ENCODE measurements around the gene UST. TPM values are rescaled to one million over a fixed set of nuclear protein-coding genes. Genes with fewer than 3 reads are reported as not detected.

Gene UST
- total and polyA plus RNA-seq, 2 of the 8 experiments (the other 6 are each of a cell fraction or from before 2014, with no cell fraction given): 13.5 to 34.5 TPM

DNA sequence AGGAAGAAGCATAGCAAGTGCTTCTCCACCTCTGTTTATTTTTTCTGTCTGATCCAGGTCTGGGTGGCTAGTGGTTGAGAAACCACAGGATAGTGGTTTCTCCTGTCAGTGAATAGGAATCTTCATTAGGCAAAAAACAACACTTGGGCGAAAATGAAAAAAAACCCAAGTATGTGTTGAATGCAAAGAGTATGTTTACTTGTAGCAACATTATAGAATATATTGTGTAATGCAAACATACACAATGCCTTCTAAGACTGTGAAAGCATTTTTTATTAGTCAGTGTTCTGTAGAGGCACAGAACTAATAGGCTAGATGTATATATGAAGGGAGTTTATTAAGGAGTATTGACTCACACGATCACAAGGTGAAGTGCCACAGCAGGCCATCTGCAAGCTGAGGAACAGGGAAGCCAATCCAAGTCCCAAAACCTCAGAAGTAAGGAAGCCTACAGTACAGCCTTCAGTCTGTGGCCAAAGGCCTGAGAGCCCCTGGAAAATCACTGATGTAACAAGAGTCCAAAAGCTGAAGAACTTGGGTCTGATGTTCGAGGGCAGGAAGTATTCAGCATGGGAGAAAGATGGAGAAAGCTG lies 111.1 kb downstream of the UST start:
- Histone ChIP-seq H2AFZ (ENCODE audit: low read length) (no peak overlapping the region), H3K4me3 (ENCODE audit: extremely low read depth in 1 of 4, insufficient read depth in 2 of 4, low read depth in 3 of 4, low read length in 4 of 4) (no peak overlapping the region), H3K79me1 (ENCODE audit: low read depth, low read length) (peaks cover 3% of the 10 kb centered on the region), H3K4me1 (replicated peaks in 1 of 4; ENCODE audit: control insufficient read depth in 3 of 4, insufficient read depth in 4 of 4, low read length in 3 of 4) (peaks cover 0 to 13% (median 5%) of the 10 kb centered on the region in 4 experiments; a peak in 4 of 7 replicates), H4K91ac (replicated peaks; ENCODE audit: insufficient read length, low read length) (no peak overlapping the region), H3K27ac (ENCODE audit: low read depth, low read length) (no peak overlapping the region), H2BK120ac (replicated peaks; ENCODE audit: low read depth, low read length) (no peak overlapping the region), H3K4me2 (ENCODE audit: insufficient read depth in 1 of 2, low read depth in 2 of 2, low read length in 2 of 2) (no peak overlapping the region), H2BK15ac (ENCODE audit: low read length) (no peak overlapping the region), H2BK5ac (ENCODE audit: low read depth, low read length) (no peak overlapping the region), H3K23ac (ENCODE audit: insufficient read length) (no peak overlapping the region), H3K4ac (replicated peaks; ENCODE audit: insufficient read length, low read depth, low read length) (no peak overlapping the region), H4K8ac (ENCODE audit: extremely low read depth, insufficient read depth, low read length) (no peak overlapping the region), H2BK20ac (ENCODE audit: low read length) (no peak overlapping the region), H4K20me1 (replicated peaks in 1 of 2; ENCODE audit: control insufficient read depth in 1 of 2, insufficient read depth in 2 of 2, low read length in 2 of 2) (peaks cover 2% of the 10 kb centered on the region in 2 experiments), H3K56ac (replicated peaks; ENCODE audit: insufficient read length, low read depth, low read length) (no peak overlapping the region), H3K23me2 (ENCODE audit: low read depth, low read length) (no peaks in the 10 kb centered on the region), H3K79me2 (ENCODE audit: control insufficient read depth in 1 of 2, insufficient read depth in 2 of 2, low read length in 2 of 2) (peaks cover 3 to 58% of the 10 kb centered on the region in 2 experiments; a peak in 3 of 4 replicates), H4K5ac (ENCODE audit: insufficient read length, low read depth, low read length) (no peak overlapping the region), H3K27me3 (replicated peaks in 1 of 4; ENCODE audit: control insufficient read depth in 3 of 4, extremely low read depth in 1 of 4, insufficient read depth in 3 of 4, low read length in 3 of 4) (no peaks in the 10 kb centered on the region), H3K9me3 (ENCODE audit: insufficient read depth in 2 of 2, low read depth in 1 of 2, low read length in 1 of 2) (no peaks in the 10 kb centered on the region), H3K18ac (ENCODE audit: extremely low read depth, low read length) (no peak overlapping the region), H3K36me3 (ENCODE audit: control insufficient read depth in 2 of 4, insufficient read depth in 4 of 4, low read length in 3 of 4) (no peaks in the 10 kb centered on the region), H2AK5ac (ENCODE audit: low read depth, low read length) (no peak overlapping the region), H3K9ac (replicated peaks in 1 of 4; ENCODE audit: extremely low read depth in 1 of 4, low read depth in 3 of 4, low read length in 3 of 4) (no peak overlapping the region), H3K14ac (ENCODE audit: insufficient read length) (no peak overlapping the region), H2BK12ac (ENCODE audit: low read depth, low read length) (no peak overlapping the region)
- POLR2A ChIA-PET (ENCODE audit: partially characterized antibody): no interaction called here
- CTCF ChIA-PET (ENCODE audit: partially characterized antibody): interaction anchor here (0.8 kb wide), 1 partner anchor 78 kb away, joined by 5 read pairs; no protein-coding TSS in a partner anchor
- 92% methylated on average over 3 of the region's 3 CpGs; no CpG with 5 or more reads in 1 of the 2 experiments for WGBS, 2 experiments (ENCODE audit: extremely low coverage in 1 of 2, insufficient coverage in 1 of 2, insufficient read length in 1 of 2, insufficient replicate concordance in 2 of 2, low coverage in 1 of 2, low lambda C conversion rate in 2 of 2, missing lambda C conversion rate in 1 of 2)
- DNase-seq (ENCODE audit: low read depth in 1 of 2, low spot score in 2 of 2) (no peak), FAIRE-seq (no peak)

All from H1 (cell line).